HEK293 (cell line): ENCODE results near the gene KLF7.

ENCODE experiments used
- TCF7L2 ChIP-seq: IDR thresholded peaks from 2 replicates; pipeline ENCODE4 v1.6.1; 2011; ENCODE audit warnings: low read depth, mild to moderate bottlenecking, inconsistent platforms, low read length, moderate library complexity, borderline replicate concordance
- ZNF404 ChIP-seq: fragments of 450-650 bp; formaldehyde crosslinking; IDR thresholded peaks from 2 replicates; pipeline ENCODE4 v1.5.1; 2017; ENCODE audit warnings: missing biosample characterization, missing genetic modification characterization
- TF ChIP-seq, protein P1 (sequence below): fragments of 450-650 bp; formaldehyde crosslinking; IDR thresholded peaks from 2 replicates; pipeline ENCODE4 v1.5.1; 2016; ENCODE audit warnings: missing biosample characterization, missing genetic modification characterization

DNA sequence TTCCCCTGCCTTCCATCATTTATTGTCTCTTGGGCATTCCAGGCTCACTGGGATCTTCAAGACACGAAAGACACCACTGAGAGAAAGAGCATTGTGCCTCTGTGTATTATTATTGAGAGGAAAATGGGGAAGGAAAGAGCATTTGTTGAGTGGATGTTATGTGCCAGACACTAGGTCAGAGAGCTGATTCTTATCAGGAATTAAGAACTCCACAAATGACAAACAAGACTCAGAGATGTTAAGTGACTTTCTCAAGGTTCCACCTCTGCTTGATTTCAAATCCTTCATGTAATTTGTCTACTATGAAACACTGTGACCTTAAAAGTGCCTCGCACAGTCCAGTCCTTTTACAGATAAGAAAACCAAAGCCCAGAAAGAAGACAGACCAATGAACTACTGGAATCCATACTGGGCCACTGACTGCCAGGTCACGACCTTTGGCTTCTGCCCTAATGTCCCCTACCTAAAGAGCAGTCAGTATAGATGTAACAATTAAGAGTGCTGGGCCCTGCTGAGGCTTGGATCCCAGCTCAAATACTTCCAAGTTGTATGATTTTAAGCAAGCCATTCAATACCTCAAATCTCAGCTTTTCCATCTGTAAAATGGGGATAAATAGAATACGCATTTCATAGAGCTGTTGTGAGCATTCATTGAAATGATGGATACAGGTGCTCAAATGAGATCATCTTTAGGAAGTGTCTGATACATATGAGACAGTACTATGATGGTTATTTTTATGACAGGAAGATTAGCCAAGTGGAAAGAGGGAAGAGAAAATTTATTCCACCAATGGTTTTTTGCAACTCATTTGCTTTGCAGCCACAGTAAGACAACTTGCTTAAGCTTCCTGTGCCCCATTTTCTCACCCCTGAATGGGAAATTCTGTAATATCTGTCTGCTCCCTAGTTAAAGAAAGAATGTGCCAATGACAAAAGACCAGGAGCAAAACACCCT lies 10.9 kb downstream of the KLF7 start:
- no peak for TF ChIP-seq TCF7L2
- no peak for TF ChIP-seq ZNF404 (tag by site-specific recombination)
- TF ChIP-seq, protein P1, sequence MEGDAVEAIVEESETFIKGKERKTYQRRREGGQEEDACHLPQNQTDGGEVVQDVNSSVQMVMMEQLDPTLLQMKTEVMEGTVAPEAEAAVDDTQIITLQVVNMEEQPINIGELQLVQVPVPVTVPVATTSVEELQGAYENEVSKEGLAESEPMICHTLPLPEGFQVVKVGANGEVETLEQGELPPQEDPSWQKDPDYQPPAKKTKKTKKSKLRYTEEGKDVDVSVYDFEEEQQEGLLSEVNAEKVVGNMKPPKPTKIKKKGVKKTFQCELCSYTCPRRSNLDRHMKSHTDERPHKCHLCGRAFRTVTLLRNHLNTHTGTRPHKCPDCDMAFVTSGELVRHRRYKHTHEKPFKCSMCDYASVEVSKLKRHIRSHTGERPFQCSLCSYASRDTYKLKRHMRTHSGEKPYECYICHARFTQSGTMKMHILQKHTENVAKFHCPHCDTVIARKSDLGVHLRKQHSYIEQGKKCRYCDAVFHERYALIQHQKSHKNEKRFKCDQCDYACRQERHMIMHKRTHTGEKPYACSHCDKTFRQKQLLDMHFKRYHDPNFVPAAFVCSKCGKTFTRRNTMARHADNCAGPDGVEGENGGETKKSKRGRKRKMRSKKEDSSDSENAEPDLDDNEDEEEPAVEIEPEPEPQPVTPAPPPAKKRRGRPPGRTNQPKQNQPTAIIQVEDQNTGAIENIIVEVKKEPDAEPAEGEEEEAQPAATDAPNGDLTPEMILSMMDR (tag by site-specific recombination): no peak
